ENCODE results near the gene NADK. TPM values are rescaled to one million over a fixed set of nuclear protein-coding genes. Genes with fewer than 3 reads are reported as not detected.

Gene NADK
- total RNA-seq, 2 donors from 2014 or later: 26.5 to 51.5 TPM

- H3K36me3 ChIP-seq: peaks cover 83% of the 10 kb centered on the region
- H3K4me1 ChIP-seq: peaks cover 0 to 4% of the 10 kb centered on the region in 2 donors
- TF ChIP-seq, protein P1, sequence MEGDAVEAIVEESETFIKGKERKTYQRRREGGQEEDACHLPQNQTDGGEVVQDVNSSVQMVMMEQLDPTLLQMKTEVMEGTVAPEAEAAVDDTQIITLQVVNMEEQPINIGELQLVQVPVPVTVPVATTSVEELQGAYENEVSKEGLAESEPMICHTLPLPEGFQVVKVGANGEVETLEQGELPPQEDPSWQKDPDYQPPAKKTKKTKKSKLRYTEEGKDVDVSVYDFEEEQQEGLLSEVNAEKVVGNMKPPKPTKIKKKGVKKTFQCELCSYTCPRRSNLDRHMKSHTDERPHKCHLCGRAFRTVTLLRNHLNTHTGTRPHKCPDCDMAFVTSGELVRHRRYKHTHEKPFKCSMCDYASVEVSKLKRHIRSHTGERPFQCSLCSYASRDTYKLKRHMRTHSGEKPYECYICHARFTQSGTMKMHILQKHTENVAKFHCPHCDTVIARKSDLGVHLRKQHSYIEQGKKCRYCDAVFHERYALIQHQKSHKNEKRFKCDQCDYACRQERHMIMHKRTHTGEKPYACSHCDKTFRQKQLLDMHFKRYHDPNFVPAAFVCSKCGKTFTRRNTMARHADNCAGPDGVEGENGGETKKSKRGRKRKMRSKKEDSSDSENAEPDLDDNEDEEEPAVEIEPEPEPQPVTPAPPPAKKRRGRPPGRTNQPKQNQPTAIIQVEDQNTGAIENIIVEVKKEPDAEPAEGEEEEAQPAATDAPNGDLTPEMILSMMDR (IDR thresholded peaks at IDR 0.05): no peak
- no peak for DNase-seq (ENCODE audit: low spot score)
- H3K4me3 ChIP-seq: no peak overlapping the region
- no peak overlapping the region for H3K27ac ChIP-seq
- no peaks in the 10 kb centered on the region for H3K27me3 ChIP-seq
- no peaks in the 10 kb centered on the region for H3K9me3 ChIP-seq
Measured at GRCh38 chr1:1793481-1794244, 15.4 kb upstream of the NADK start.

DNA sequence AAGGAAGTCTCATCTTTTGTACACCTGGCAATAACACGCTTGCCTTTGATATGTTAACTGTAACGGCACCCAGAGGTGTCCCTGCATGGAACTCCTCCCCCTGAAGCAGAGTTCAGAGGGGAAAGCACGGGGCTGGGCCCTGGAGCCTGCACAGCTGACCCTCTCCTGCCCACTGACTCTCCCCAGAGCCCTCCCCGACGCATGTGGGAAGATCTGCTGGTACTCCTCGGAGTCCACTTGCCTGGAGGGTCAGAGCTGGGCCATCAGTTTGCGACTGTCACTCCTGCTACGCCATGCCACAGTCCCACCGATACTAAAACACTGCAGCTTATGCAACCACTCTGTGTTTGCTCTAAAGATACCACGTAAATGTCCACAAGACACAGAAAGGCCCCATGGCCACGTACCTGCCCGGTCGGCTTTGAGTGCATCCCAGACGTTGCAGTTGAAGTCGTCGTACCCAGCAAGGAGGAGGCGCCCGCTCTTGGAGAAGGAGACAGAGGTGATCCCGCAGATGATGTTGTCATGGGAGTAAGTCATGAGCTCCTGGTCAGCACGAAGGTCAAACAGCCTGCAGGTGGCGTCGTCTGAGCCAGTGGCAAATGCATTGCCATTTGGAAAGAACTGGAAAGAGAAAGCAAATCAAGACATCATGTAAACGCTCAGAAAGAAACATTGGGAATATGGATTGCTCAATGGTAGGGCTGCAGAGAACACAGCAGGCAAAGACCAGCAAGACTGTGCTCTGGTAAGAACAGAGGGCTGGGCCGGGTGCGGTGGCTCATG lies 10.6 kb upstream of the NADK start:
- Histone ChIP-seq H3K9me3 (no peaks in the 10 kb centered on the region), H3K27me3 (no peaks in the 10 kb centered on the region), H3K36me3 (peaks cover 88% of the 10 kb centered on the region), H3K4me3 (no peak overlapping the region), H3K27ac (peak overlapping the region in 1 of 2 donors; percentile 40), H3K4me1 (peaks cover 0 to 15% of the 10 kb centered on the region in 2 donors)
- TF ChIP-seq, protein P1 (IDR thresholded peaks at IDR 0.05): peak in 1 of 2 donors; percentile 27
- DNase-seq (ENCODE audit: low spot score): no peak

DNA sequence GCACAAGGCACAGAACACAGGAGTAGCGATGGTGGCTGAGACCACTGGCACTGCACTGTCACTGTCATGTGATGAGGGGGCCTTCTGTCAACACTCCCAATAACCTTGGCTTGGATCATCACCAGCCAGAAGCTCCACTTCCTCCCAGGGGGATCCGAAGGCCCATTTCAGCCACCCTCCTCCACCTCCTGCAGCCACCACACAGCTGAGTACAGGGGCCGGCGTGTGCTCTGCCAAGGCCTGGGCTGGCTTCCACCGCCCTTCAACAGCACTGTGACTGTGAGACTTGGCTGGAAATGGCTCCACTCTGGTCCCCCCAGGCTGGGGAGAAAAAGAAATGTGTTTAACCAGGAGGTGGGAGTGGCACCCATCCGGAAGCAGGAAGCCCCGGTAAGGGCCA lies 9.9 kb upstream of the NADK start:
- Histone ChIP-seq H3K27me3 (no peaks in the 10 kb centered on the region), H3K36me3 (peaks cover 83% of the 10 kb centered on the region), H3K4me1 (peaks cover 0 to 20% of the 10 kb centered on the region in 2 donors), H3K4me3 (no peak overlapping the region), H3K27ac (peak overlapping the region in 1 of 2 donors; percentile 40), H3K9me3 (no peaks in the 10 kb centered on the region)
- DNase-seq (ENCODE audit: low spot score): no peak
- TF ChIP-seq, protein P1 (IDR thresholded peaks at IDR 0.05): no peak

DNA sequence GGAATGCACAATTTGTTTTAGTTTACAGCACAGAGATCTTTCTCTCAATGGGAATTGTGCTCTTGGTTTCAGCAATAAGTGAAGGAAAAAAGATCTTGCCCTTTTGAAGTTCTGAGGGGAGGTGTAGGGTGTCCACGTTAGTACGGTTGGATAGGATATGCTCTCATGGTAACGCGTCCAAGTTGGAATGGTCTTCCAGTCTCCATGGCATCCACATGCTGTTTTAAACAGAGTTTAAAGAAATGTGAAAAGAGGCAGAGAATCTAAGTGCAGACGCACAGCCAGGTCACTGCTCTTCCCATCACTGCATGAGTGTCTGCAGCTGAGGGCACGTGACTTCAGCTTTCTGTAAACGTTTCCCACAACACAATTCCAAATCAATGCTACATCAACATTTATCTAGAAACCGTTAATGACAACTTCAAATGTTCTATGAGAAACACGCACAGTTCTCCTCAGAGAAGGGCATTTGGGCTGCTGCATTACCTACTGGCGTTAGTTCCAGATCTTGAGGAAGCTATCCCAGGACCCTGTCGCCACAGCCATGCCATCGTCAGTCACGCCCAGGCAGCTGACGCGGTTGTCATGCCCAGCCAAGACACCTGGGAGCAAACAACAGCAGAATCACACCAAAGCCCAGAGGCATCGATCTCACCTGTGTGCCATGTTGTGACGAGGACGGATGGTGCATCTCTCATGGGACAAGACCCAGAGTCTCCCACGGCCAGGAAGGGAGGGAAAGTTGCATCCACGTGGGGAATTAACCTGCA lies 8.8 kb upstream of the NADK start:
- Histone ChIP-seq H3K4me1 (peaks cover 0 to 31% of the 10 kb centered on the region in 2 donors), H3K27ac (no peak overlapping the region), H3K4me3 (no peak overlapping the region), H3K36me3 (peaks cover 72% of the 10 kb centered on the region), H3K27me3 (no peaks in the 10 kb centered on the region), H3K9me3 (no peaks in the 10 kb centered on the region)
- TF ChIP-seq, protein P1 (IDR thresholded peaks at IDR 0.05): no peak
- no peak for DNase-seq (ENCODE audit: low spot score)

DNA sequence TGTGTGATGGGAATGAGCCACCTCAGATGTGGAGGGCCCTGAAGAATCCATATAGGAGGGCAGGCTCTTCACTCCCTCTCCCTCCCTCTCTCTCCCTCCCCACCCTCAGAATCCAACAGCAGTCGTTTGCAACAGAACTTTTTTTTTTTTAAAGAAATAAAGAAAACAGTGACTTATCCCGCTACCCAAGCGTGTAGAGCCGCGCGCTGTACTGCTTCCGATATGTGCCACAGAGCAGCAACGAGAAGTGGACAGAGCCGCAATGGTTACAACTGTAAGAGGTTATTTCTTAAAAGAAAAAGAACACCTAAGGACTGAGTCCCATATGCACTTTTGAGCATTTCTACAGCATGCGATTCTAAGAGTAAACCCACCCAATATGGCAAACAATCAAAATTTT lies 7.4 kb upstream of the NADK start:
- TF ChIP-seq, protein P1 (IDR thresholded peaks at IDR 0.05): no peak
- H3K27me3 ChIP-seq: no peaks in the 10 kb centered on the region
- H3K4me1 ChIP-seq: peaks cover 0 to 45% of the 10 kb centered on the region in 2 donors
- H3K9me3 ChIP-seq: no peaks in the 10 kb centered on the region
- no peak overlapping the region for H3K4me3 ChIP-seq
- no peak for DNase-seq (ENCODE audit: low spot score)
- peaks cover 59% of the 10 kb centered on the region for H3K36me3 ChIP-seq
- no peak overlapping the region for H3K27ac ChIP-seq

Data from right atrium auricular region (tissue), 2 donors.